HG03135 (cell line): ENCODE results near the gene C2orf92.
"Not testable (repeated sequence)": the region's sequence is repeated elsewhere in the genome, so short reads cannot be mapped to it uniquely, and the experiment has no call there.

Experiments used
- ATAC-seq: cut with Tn5 transposase; IDR thresholded peaks from one replicate; pipeline ENCODE4 v1.9.1; 2021; ENCODE audit warnings: mild to moderate bottlenecking, moderate library complexity; ENCODE audit not compliant: unreplicated experiment

The C2orf92 gene

DNA sequence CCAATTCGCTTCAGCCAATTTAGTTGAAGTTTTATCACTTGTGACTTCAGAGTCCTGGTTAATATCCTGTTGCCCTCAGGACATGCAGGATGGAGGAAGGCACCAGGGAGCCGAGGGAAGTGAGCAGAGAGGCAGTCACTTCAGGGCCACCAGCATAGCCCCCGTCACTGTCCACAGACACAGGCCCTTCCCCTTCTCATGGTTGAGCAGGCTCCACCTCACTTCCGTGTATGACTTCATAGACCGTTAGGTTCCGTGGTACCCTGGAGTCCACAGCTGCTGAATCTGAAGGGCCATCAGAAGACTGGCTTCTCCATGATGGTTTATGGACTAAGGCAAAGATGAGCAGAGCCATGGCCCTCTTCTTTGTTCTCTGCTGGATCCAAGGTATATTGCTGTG lies at the start of gene C2orf92:
TSS of gene C2orf92 (plus strand) at position 266 of the 400 bp plus-strand sequence. CDS start at position 342, 76 bp downstream.
- no peak for ATAC-seq

DNA sequence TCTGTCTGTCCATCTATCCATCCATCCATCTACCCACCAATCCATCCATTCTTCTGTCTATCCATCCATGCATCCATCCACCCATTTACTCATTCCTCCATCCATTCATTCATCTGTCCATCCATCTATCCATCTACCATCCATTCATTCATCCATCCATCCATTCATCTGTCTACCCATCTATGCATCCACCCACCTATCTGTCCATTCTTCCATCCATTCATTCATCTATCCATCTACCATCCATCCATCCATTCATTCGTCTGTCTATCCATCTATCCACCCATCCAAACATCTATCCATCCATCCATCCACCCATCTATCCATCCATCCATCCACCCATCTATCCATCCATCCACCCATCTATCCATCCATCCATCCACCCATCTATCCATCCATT lies 49.0 kb upstream of the C2orf92 start:
- ATAC-seq = not testable (repeated sequence)

DNA sequence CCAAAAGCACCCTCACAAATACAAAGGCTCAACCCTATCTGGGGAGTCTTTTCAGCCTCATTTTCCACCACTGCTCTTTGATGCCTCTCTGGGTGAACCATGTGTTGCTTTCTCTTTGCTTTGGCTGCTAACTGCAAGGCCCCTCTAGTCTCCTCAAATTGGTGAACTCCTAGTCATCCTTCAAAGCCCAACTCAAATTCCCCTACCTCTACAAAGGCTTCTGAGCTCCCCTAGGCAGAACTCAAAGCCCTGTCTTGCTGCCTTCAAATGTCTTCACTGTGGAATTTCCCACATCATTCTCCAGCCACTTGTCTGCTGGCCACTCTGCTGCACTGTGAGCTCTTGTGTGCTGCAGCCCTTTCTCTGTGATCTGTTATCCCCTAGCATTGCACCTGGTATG lies 46.5 kb upstream of the C2orf92 start:
- ATAC-seq = not testable (repeated sequence)

DNA sequence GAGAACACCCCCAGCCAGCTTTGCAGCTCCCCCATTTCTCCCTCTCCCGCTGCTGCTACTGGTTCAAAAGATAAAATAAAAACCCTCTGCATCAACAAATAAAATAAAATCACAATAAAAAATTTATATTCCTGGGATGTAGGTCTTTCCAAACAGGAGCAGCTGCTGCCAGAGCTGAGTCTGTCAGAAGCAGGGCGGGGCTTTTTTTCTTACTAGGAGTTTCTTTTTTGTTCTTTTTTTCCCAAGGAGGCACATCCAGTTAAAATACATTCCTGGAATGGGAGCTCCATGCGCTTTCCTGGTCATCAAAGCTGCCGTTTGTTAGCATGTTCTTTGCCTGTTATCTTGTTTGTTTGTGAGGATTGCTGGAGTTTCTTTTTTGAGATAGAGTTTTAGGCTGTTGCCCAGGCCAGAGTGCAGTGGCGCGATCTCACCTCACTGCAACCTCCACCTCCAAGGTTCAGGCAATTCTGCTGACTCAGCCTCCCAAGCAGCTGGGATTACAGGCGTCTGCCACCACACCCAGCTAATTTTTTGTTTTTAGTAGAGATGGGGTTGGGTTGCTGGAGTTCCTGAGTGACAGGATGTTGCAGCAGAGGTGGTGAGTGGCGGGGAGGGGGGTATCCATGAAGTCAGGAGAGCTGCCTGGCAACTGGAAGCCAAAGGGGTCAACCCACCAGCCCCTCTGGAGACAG lies 44.0 kb upstream of the C2orf92 start:
- not testable (repeated sequence) for ATAC-seq

DNA sequence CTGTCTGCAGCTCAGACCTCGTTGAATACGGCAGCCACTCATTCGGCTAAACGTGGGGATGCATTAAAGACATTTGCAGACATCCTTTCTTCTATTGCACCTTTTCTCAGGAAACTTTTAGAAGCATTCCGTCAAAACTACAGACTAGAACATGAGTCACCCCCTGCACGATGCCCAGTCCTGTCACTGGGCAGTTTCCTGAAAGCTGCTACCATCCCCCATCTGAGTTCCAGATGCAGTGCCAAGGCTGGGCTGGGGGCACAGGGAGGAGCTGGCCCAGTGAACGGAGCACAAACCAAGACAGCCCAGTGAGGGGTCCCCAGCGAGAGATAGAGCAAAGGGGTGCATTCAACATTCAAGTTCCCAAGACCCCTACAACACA lies 43.5 kb upstream of the C2orf92 start:
- ATAC-seq = not testable (repeated sequence)

DNA sequence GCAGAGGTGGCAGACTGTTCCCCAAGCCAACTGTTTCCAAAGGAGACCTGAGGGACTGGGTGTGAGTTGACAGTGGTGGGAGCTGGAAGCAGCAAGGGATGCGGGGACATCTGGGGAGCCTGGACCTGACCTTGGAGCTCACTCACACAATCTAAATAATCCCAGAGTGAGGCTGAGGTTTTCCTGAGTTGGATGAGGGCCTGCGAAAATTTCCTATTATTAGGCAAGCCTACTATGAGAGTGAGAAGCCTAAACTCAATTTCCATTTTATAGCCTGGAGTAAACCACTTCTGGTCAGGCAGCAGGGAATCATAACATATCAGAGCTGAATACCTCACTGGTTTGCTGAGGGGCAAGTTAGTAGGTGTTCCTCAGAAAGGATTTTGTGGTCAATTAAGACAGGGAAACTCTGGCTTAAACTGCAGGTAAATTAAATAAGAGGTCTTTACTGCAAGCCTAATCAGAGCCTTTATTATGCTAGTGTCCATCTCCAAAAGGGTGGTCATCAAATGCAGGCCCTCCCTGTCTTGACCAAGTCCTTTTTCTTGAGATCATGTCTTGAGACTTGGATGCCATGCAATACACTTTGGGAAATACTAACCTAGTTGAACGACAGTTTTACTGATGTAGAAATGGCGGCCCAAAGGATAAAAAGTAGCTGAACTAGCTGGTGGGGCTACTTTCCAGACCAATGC lies 25.3 kb upstream of the C2orf92 start:
- no peak for ATAC-seq

DNA sequence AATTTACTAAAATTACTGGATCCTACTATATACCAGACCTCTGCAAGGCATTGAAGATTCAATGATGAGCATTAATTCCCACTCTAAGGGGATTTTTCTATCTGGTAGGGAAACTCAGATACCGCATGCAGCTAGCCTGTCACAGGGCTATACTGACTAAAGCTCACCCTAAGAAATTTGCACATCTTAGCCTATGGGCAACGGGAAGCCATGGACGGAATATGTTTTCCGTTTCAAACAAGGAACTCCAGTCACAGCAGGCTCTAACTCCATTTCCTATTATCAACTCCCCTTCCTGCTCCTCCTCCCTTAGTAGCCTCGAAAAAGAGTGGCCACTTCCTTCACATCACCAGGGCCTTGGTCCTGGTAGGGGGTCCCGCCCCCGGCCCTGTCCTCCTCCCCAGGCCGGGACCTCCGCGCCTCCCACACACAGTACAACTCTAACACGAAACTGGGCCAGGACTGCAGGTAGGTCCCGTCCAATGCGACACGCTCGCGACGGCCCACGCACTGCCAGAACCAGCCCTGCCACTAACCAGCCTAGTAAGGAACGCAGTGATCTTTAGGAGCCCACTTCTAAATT lies 24.3 kb upstream of the C2orf92 start:
- peak; percentile 22 for ATAC-seq

DNA sequence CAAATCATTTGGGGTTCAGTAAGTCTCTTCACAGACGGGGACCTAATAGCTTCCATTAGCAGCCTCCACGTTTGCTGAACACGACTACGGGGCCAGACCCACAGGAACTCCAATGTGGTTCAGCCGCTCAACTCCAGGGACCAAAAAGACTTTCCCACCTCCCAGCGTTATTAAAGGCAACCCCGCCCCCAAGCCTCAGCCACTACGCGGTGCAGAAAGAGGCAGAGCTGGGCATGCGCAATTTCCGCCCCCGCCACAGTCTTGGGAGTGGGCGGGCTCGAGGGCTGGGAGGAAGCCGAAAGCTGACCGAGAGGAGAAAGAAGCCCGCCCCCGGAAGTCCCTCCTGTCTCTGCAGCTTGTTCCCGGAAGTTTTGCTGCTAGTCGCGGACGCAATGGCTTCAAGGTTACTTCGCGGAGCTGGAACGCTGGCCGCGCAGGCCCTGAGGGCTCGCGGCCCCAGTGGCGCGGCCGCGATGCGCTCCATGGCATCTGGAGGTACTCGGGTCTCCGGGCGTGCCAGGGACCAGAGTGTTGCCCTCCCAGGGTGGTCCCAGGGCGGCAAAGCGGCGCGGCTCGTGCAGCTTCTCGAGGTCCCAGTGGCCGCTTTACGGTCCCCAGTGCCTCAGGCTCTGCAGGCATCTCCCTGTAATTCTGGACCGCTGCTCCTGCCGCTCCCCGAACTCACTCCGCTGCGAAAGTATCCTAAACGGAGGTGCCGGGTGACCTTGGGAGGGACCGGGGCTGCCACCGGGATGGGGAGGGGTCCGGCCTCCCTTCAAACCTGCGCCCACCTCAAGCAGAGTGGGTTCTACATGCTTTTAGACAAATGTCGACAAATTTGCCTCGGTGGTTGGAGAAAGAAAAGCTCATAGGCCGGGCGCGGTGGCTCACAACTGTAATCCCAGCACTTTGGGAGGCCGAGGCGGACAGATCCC lies 23.6 kb upstream of the C2orf92 start, which contains the start of gene COX5B:
TSS of gene COX5B (plus strand) at position 368 of the 935 bp plus-strand sequence. CDS start at position 393, 25 bp downstream.
- peak; percentile 95 for ATAC-seq

DNA sequence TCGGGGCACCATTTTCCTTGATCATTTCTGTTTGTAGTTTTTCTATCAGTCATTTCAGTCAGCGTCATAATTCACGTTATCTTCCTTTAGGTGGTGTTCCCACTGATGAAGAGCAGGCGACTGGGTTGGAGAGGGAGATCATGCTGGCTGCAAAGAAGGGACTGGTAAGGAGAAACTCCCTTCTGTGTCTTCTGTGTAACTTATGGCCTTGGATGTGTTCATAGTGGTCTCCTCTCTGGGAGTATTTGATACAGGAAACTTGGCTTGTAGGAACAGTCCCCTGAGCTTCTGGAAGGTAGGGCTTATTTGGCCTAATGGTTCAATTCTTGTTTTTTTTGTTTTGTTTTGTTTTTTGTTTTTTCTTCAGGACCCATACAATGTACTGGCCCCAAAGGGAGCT lies 22.5 kb upstream of the C2orf92 start:
- no peak for ATAC-seq

DNA sequence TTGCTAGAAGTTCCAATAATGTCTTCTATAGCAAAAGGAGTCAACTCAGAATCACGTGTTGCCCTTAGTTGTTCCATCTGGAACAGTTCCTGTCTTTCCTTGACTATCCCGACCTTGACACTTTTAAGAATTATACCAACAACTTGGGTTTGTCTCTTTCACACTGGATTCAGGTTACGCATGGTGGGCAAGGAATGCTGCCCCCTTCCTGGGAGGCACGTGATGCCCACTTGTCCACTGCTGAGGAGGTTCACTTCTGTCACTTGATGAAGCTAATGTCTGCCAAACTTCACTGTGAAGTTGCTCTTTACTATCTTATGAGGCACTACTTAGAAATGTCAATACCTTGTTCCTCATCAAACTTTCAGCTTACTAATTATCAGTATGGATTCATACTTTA lies 18.4 kb upstream of the C2orf92 start:
- no peak for ATAC-seq

DNA sequence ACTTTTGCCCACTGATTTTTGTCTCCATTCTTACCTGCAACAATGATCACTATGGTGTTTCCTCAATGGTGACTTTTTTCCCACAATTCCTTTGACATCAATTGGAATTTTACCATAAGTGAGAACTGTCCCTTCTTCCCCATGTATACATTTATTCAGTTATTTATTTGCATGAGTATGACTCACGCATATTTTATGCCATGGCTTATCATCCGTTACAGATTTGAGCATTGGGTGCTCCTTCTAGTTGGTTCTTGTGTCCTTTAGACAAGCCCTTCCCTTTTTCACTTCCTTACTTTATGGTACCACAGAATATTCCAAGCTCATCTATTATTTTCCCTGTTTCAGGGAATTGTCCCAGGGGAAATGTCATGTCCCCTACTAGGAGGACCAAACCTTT lies 16.0 kb upstream of the C2orf92 start:
- no peak for ATAC-seq

DNA sequence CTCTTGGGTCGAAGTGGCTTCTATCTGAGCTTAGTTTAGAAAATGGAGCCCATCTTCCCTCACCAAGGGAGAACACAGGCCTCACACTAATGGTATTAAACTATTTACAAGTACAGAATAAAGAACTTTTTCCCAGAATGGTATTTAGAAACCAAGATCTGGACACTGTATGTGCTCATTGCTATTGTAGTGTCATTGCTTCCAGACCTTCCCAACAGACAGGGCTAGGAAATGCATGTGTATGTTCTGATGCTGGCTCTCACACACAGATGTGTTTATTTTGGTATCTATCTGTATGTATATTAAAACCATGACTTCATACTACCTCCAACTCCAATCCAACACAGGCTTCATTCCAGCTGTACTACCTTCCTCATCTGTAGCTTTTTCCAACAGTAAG lies 15.6 kb upstream of the C2orf92 start:
- ATAC-seq = no peak

DNA sequence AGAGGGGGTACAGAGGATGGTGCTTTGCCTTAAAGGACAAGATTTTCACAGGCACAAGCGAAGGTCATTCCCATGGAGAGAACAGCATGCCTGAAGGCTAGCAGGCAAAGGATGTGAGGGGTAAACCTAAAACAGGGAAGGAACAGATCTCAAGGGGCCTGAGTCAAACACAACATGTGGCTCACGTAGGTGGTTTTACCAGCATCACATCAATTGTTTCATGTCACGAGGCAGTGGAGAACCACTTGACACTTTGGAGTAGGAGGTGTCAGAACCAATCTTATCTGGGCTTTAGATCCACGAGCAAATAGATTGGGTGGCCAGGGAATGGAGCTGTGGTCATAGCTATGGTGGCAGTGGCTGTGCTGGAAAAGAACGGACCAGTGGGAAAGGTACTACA lies 15.2 kb upstream of the C2orf92 start:
- ATAC-seq = no peak

DNA sequence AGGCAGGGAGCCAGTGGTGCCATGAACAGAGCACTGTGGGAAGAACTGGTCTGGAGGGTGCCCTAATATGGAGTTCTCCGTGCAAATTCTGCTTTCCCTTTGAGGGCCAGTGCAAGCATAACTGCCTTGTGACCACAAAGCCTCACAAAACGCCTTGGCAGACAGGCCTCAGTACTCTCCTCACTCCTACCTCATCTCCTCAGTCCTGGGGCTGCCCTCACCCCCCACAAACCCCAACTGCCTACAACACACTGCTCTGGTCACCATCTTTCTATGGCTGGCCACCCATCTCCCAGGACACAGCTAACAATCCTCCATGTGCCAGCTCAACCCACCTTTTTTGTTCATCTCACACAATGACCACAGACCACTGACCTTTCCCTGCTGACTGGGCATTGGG lies 14.7 kb upstream of the C2orf92 start:
- ATAC-seq = no peak

DNA sequence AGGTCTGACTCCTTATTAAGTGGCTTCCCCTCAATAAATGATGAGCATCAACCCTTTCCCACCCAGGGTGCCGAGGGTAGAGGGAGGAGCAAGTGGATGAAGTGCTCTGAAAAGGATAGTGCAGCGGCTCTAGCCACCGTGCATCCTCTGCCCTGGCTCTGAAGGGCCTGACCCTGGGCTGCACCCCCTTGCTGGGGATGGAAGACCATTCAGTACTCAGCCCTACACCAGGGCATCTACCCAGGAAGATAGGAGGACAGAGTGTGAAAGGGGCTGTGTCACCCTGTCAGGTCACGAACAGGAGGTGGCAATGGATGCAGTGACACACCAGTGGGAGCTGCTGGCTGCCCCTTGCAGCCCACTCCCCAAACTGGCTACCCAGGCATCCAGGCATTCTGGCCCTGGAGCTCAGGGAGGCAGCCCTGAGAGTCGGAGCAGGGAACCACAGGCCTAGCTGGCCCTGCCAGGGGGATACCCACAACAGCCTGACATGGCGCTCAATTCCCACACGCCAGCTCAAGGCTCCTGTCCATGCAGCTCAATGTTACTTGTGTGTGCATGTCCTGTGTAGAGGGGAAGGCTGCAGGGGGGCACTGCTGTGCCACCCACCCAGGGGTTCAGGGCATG lies 13.3 kb upstream of the C2orf92 start:
- no peak for ATAC-seq

DNA sequence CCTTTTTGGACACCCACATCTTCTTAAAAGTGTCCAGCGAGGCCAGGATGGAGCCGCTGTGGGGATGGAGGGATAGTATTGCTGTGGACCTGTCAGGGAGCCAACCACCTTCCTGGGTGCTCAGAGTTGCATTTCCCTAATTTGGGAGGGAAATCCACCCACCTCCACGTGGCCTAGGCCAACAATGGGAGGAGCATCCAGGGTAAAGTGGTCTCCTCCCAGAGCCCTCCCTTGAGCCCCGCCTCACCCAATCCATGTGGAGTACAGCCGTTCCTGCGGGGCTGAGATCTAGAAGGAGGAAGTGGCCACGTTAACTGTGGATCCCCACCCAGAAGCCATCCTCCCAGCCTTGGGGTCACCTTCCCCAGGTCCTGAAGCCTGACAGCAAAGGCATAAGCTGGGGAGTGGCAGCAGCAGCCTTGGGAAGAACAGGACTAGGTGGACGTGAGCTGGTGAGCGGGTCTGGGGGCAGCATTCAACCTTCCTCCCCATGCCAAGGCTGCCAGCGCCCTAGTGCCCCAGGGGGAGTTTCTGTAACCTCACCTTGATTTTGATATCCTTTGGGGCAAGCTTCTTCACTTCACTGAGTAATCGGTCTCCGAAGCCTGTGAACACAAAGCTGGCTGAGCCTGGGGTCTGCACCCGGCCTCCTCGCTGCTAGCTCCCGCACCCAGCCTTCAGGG lies 12.5 kb upstream of the C2orf92 start:
- no peak for ATAC-seq

DNA sequence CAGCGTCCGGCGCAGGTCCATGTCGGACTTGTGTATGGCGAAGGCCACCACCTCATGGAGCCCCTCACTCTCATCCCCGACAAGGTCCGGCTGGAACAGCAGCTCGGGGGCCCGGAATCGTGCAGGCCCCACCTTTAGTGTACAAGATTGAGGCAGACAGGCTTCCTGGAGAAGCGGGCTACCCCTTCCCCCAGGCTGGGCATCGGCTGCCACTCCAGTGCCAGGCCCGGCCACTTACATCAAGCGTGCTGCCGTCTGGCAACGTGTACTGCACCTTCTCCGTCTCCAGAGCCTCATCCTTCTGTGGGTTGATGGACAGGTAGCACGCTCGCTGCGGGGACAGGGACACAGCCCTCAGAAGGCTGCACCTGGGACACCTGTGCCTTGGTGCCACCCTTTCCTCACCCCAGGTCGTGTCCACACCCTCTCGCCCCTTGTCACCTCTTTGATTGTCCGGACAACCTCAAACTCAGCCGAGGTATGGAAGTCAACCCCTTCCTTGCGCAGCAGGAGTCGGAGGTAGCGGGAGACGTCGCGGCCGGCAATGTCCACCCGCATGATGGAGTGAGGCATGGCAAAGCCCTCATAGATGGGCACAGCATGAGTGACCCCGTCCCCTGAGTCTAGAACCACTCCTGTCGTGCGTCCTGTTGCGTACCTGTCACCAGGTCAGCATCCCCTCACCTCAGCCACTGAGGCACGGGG lies 11.4 kb upstream of the C2orf92 start:
- ATAC-seq = no peak

DNA sequence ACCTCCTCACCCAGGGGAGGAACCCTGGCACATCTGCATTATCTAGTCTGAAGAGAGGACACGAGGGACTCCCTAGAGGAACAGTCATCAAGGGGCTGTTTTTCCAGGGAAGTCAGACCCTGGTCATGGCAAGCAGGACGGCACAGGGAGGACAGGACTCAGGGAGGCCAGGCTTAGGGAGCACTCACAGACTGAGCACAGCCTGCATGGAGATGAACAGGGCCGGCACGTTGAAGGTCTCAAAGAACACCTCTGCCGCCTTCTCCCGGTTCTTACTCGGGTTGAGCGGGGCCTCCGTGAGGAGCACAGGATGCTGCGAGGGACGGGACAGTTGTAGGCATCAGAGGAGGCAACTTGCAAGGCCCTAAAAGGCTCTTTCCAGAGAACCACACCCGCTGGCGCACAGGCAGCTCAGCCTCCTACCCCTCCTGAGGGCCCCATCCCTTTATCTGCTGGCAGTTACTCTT lies 10.8 kb upstream of the C2orf92 start:
- ATAC-seq = no peak
